Measurements from ENCODE around the gene SYT2. TPM values are rescaled to one million over a fixed set of nuclear protein-coding genes. Genes with fewer than 3 reads are reported as not detected.

Gene SYT2
- total and polyA plus RNA-seq, 2 of the 13 experiments (the other 11 are each of a cell fraction or from before 2014, with no cell fraction given): not detected

GRCh38 chr1:202658251-202658759, 51.9 kb downstream of the SYT2 start:
- CTCF ChIA-PET (ENCODE audit: low intra/inter-chr PET ratio, low total read pairs): no interaction called here
- Histone ChIP-seq H3K36me3 (replicated peaks in 1 of 2; ENCODE audit: control insufficient read depth in 1 of 2, insufficient read depth in 2 of 2, low read length in 2 of 2) (no peaks in the 10 kb centered on the region), H4K20me1 (ENCODE audit: insufficient read depth, low read length) (0 out of 2 replicates have a peak, but pooled peaks cover 3% of the 10 kb centered on the region), H3K79me2 (ENCODE audit: insufficient read depth, low read length) (no peaks in the 10 kb centered on the region), H3K27ac (ENCODE audit: extremely low read length, insufficient read depth, low read length) (no peak overlapping the region), H3K4me2 (ENCODE audit: low read depth, low read length) (no peak overlapping the region), H3K4me3 (replicated peaks in 1 of 3; ENCODE audit: insufficient read depth in 1 of 3, low read depth in 2 of 3, low read length in 3 of 3) (no peak overlapping the region), H3K9ac (ENCODE audit: insufficient read depth, low read depth, low read length) (no peak overlapping the region), H3K27me3 (ENCODE audit: control insufficient read depth in 1 of 2, insufficient read depth in 2 of 2, low read length in 2 of 2) (peaks cover 0 to 22% of the 10 kb centered on the region in 2 experiments; a peak in 3 of 5 replicates), H2AFZ (ENCODE audit: low read length) (no peak overlapping the region), H3K4me1 (ENCODE audit: insufficient read depth, low read length) (no peaks in the 10 kb centered on the region), H3K9me3 (ENCODE audit: low read length) (no peaks in the 10 kb centered on the region)
- no peak for DNase-seq (ENCODE audit: low spot score)
- no peak for FAIRE-seq
- ATAC-seq: no peak
- intact Hi-C loops (cut with micrococcal nuclease; ENCODE audit: unreplicated experiment): no loop called here
- whole genome bisulfite sequencing (ENCODE audit: low lambda C conversion rate): 21% methylated on average over 8 of the region's 8 CpGs
- POLR2A ChIA-PET: no interaction called here
- BruUV-seq (replicated peaks): no TSS peak
- in situ Hi-C loops (cut with HindIII; ENCODE audit: extremely low pct_ligation_motif_present, low pct_unique_long_range_greater_than_20kb): no loop called here
- no peak for TF ChIP-seq NFE2 (CRISPR knock-in tag; IDR thresholded peaks at IDR 0.05)
- TF ChIP-seq ZBTB4 (CRISPR knock-in tag; IDR thresholded peaks at IDR 0.05; ENCODE audit: borderline replicate concordance): no peak
- no peak for TF ChIP-seq GZF1 (CRISPR knock-in tag; IDR thresholded peaks at IDR 0.05)
- TF ChIP-seq CENPX (CRISPR knock-in tag; IDR thresholded peaks at IDR 0.05): no peak
- TF ChIP-seq ZBTB3 (CRISPR knock-in tag; IDR thresholded peaks at IDR 0.05; ENCODE audit: borderline replicate concordance, low read depth): no peak
- no peak for TF ChIP-seq BRF2 (CRISPR knock-in tag; IDR thresholded peaks at IDR 0.05)
- TF ChIP-seq KDM5B (CRISPR knock-in tag; IDR thresholded peaks at IDR 0.05; ENCODE audit: borderline replicate concordance): no peak
- TF ChIP-seq, protein P1, sequence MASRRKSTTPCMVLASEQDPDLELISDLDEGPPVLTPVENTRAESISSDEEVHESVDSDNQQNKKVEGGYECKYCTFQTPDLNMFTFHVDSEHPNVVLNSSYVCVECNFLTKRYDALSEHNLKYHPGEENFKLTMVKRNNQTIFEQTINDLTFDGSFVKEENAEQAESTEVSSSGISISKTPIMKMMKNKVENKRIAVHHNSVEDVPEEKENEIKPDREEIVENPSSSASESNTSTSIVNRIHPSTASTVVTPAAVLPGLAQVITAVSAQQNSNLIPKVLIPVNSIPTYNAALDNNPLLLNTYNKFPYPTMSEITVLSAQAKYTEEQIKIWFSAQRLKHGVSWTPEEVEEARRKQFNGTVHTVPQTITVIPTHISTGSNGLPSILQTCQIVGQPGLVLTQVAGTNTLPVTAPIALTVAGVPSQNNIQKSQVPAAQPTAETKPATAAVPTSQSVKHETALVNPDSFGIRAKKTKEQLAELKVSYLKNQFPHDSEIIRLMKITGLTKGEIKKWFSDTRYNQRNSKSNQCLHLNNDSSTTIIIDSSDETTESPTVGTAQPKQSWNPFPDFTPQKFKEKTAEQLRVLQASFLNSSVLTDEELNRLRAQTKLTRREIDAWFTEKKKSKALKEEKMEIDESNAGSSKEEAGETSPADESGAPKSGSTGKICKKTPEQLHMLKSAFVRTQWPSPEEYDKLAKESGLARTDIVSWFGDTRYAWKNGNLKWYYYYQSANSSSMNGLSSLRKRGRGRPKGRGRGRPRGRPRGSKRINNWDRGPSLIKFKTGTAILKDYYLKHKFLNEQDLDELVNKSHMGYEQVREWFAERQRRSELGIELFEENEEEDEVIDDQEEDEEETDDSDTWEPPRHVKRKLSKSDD (CRISPR knock-in tag; IDR thresholded peaks at IDR 0.05; ENCODE audit: low read depth): no peak
- no peak for TF ChIP-seq NFIB (CRISPR knock-in tag; IDR thresholded peaks at IDR 0.05; ENCODE audit: borderline replicate concordance)
